Non-pigmented ciliary epithelial cell (primary cell): ENCODE results near the gene CCDC106.

Source experiments
- DNase-seq: peaks from one replicate; pipeline ENCODE4 v3.0.0-alpha.2; 2010; ENCODE audit warnings: low read depth

The CCDC106 gene

GRCh38 chr19:55637534-55637933, 10.5 kb upstream of the CCDC106 start:
- DNase-seq, result no peak

GRCh38 chr19:55638864-55639359, 9.1 kb upstream of the CCDC106 start:
- no peak for DNase-seq

GRCh38 chr19:55640043-55640576, 7.9 kb upstream of the CCDC106 start:
- DNase-seq, result no peak

- peak; percentile 55 for DNase-seq
These were observed 7.2 kb upstream of the CCDC106 start, which contains the start of gene ZNF580 for GRCh38 chr19:55640577-55641425. ZNF580 (plus strand) TSS chr19:55641002; CDS start chr19:55642509, 1,507 bp downstream.

GRCh38 chr19:55641426-55642152, 6.4 kb upstream of the CCDC106 start:
- no peak for DNase-seq

- no peak for DNase-seq
These were observed 5.6 kb upstream of the CCDC106 start for GRCh38 chr19:55642153-55643002.

GRCh38 chr19:55643003-55643886, 4.8 kb upstream of the CCDC106 start, which contains the start of gene ZNF581:
ZNF581 (plus strand) TSS chr19:55643649; CDS start chr19:55644572, 923 bp downstream.
- peak; percentile 34 for DNase-seq

- DNase-seq, result no peak
These were observed 4.2 kb upstream of the CCDC106 start for GRCh38 chr19:55643887-55644176.

GRCh38 chr19:55644191-55644833, 3.7 kb upstream of the CCDC106 start:
- DNase-seq, result no peak

GRCh38 chr19:55644842-55645511, 3.0 kb upstream of the CCDC106 start:
- no peak for DNase-seq

- no peak for DNase-seq
These were observed 2.5 kb upstream of the CCDC106 start for GRCh38 chr19:55645512-55645881.

- no peak for DNase-seq
These were observed 902 bp upstream of the CCDC106 start for GRCh38 chr19:55646889-55647731.

GRCh38 chr19:55648585-55649267, 714 bp downstream of the CCDC106 start:
- no peak for DNase-seq

GRCh38 chr19:55649268-55650125, 1.5 kb downstream of the CCDC106 start:
- DNase-seq, result no peak

GRCh38 chr19:55650126-55650557, 2.1 kb downstream of the CCDC106 start:
- no peak for DNase-seq

GRCh38 chr19:55650602-55651230, 2.7 kb downstream of the CCDC106 start:
- no peak for DNase-seq

- no peak for DNase-seq
These were observed 3.2 kb downstream of the CCDC106 start for GRCh38 chr19:55651236-55651635.
